Keratinocyte (primary cell): ENCODE data around the gene P2RX7. TPM values are rescaled to one million over a fixed set of nuclear protein-coding genes. Genes with fewer than 3 reads are reported as not detected.

Source experiments
- DNase-seq: peaks from one replicate; pipeline ENCODE4 v3.0.0-alpha.2; 2011; ENCODE audit warnings: low read depth, missing footprints, low spot score
- FAIRE-seq: peaks from 2 replicates; lab custom pipeline; 2011; peaks lifted over from hg19 to GRCh38; lab: Jason Lieb, UNC
- H2AFZ ChIP-seq: 2 replicates; pipeline ENCODE4 v1.6.0; 2012; ENCODE audit warnings: low read length, control low read depth, inconsistent platforms; ENCODE audit not compliant: control insufficient read depth
- H3K27ac ChIP-seq: 2 replicates; pipeline ENCODE4 v1.5.1; 2011; ENCODE audit warnings: low read length; ENCODE audit not compliant: control insufficient read depth, insufficient read depth
- H3K27me3 ChIP-seq: 3 replicates; pipeline ENCODE4 v1.6.0; 2011; ENCODE audit warnings: low read length; ENCODE audit not compliant: control insufficient read depth, insufficient read depth; ENCODE audit errors: extremely low read depth
- H3K36me3 ChIP-seq, 2 experiments: 2 replicates in 1 of 2; 3 replicates in 1 of 2; pipeline ENCODE4 v1.5.1; 2011; ENCODE audit warnings: low read length in 2 of 2, mild to moderate bottlenecking in 1 of 2; ENCODE audit not compliant: control insufficient read depth in 2 of 2, insufficient read depth in 2 of 2; ENCODE audit errors: extremely low read depth in 1 of 2
- H3K4me1 ChIP-seq: 3 replicates; pipeline ENCODE4 v1.5.1; 2011; ENCODE audit warnings: low read length; ENCODE audit not compliant: control insufficient read depth, insufficient read depth; ENCODE audit errors: extremely low read depth
- H3K4me2 ChIP-seq: 3 replicates; pipeline ENCODE4 v1.6.0; 2011; ENCODE audit warnings: low read depth, low read length; ENCODE audit not compliant: control insufficient read depth, insufficient read depth; ENCODE audit errors: extremely low read depth
- H3K4me3 ChIP-seq, 3 experiments: fragments of 200-600 bp in 1 of 3; sonication (generic) in 1 of 3; 2 replicates in 2 of 3; 3 replicates in 1 of 3; pipeline ENCODE4 v1.5.1; 2011 to 2016; ENCODE audit warnings: low read length in 3 of 3, mild to moderate bottlenecking in 3 of 3, control low read depth in 2 of 3, inconsistent platforms in 1 of 3, low read depth in 1 of 3, mixed read lengths in 1 of 3, mixed run types in 1 of 3, moderate library complexity in 1 of 3; ENCODE audit not compliant: control insufficient read depth in 2 of 3, insufficient read depth in 2 of 3; ENCODE audit errors: extremely low read depth in 1 of 3
- H3K79me2 ChIP-seq: 2 replicates; pipeline ENCODE4 v1.6.0; 2012; ENCODE audit warnings: low read length; ENCODE audit not compliant: control insufficient read depth, insufficient read depth
- H3K9ac ChIP-seq: 3 replicates; pipeline ENCODE4 v1.6.0; 2011; ENCODE audit warnings: low read length; ENCODE audit not compliant: control insufficient read depth, insufficient read depth; ENCODE audit errors: extremely low read depth
- H3K9me1 ChIP-seq: 3 replicates; pipeline ENCODE4 v1.6.0; 2011; ENCODE audit warnings: low read length; ENCODE audit not compliant: control insufficient read depth, insufficient read depth; ENCODE audit errors: extremely low read depth
- H3K9me3 ChIP-seq: 2 replicates; pipeline ENCODE4 v1.5.1; 2012; ENCODE audit warnings: low read depth, low read length; ENCODE audit not compliant: control insufficient read depth
- H4K20me1 ChIP-seq: 3 replicates; pipeline ENCODE4 v1.6.0; 2011; ENCODE audit warnings: low read length; ENCODE audit not compliant: control insufficient read depth, insufficient read depth; ENCODE audit errors: extremely low read depth
- CTCF ChIP-seq, 3 experiments: IDR thresholded peaks in 1 of 3; conservative IDR thresholded peaks in 1 of 3; optimal IDR thresholded peaks in 1 of 3; 2 replicates in 2 of 3; 3 replicates in 1 of 3; pipeline versions ENCODE3 to v1.5.1; 2011; ENCODE audit warnings: low read length in 3 of 3, mild to moderate bottlenecking in 3 of 3, moderate library complexity in 2 of 3, control low read depth in 1 of 3, inconsistent platforms in 1 of 3; ENCODE audit not compliant: insufficient read depth in 2 of 3; ENCODE audit errors: extremely low read depth in 1 of 3
- EZH2 ChIP-seq: IDR thresholded peaks from one replicate; pipeline ENCODE4 v1.6.1; 2012; ENCODE audit warnings: inconsistent platforms, mild to moderate bottlenecking, low read length, moderate library complexity
- dilution Hi-C: fragments of 300-500 bp; cut with MboI; formaldehyde crosslinking; loops from one replicate; pipeline ENCODE4 v1.7.0; 2020; ENCODE audit warnings: low sequenced_read_pairs; ENCODE audit not compliant: extremely low pct_ligation_motif_present
- polyA plus RNA-seq, 5 experiments: library from polyadenylated mRNA; depleted of rRNA in 3 of 5; stranded (reverse) in 3 of 5; stranded (forward) in 1 of 5; unstranded in 1 of 5; fragments of >200 nt; gene quantifications; 1 replicate in 1 of 5; 2 replicates in 3 of 5; 3 replicates in 1 of 5; pipeline versions ENCODE4 v1.2.1 to v1.2.3, GENCODE V29; 2011 to 2012; ENCODE audit warnings: missing spikeins in 2 of 5, low read depth in 1 of 5, low replicate concordance in 1 of 5
- small RNA-seq, 3 experiments: library from RNA; depleted of rRNA; stranded (forward); fragments of <200 nt; gene quantifications; one replicate each; pipeline ENCODE3, GENCODE V24; 2012; ENCODE audit warnings: low read depth in 3 of 3, low replicate concordance in 1 of 3; ENCODE audit not compliant: insufficient read length in 3 of 3

P2RX7 gene
- polyA plus RNA-seq, 1 donor (not counting 4 experiments of a cell fraction or from before 2014, with no cell fraction given) = 0.20 TPM

- Histone ChIP-seq H3K27me3 (no peaks in the 10 kb centered on the region), H4K20me1 (no peaks in the 10 kb centered on the region), H3K9me1 (no peaks in the 10 kb centered on the region), H3K4me1 (no peaks in the 10 kb centered on the region), H3K79me2 (no peaks in the 10 kb centered on the region), H2AFZ (no peak overlapping the region), H3K4me2 (no peak overlapping the region), H3K9ac (no peak overlapping the region), H3K27ac (no peak overlapping the region), H3K4me3 (no peak overlapping the region), H3K9me3 (no peaks in the 10 kb centered on the region), H3K36me3 (peaks cover 4 to 25% of the 10 kb centered on the region in 2 experiments)
- DNase-seq = no peak
- dilution Hi-C loops = no loop called here
- no peak for TF ChIP-seq EZH2
- TF ChIP-seq CTCF (optimal IDR thresholded peaks at IDR 0.05 in 1 of 3, IDR thresholded peaks at IDR 0.05 in 1 of 3, conservative IDR thresholded peaks at IDR 0.05 in 1 of 3; ENCODE audit: extremely low read depth in 1 of 3, insufficient read depth in 2 of 3, low read length in 3 of 3) = no peak
- no peak for FAIRE-seq
Observed at GRCh38 chr12:121236776-121237175, 104.1 kb downstream of the P2RX7 start.

GRCh38 chr12:121237415-121237814, 104.7 kb downstream of the P2RX7 start:
- peaks cover 4 to 26% of the 10 kb centered on the region in 2 experiments for H3K36me3 ChIP-seq
- H2AFZ ChIP-seq = no peak overlapping the region
- H4K20me1 ChIP-seq = no peaks in the 10 kb centered on the region
- no peak overlapping the region for H3K4me2 ChIP-seq
- H3K27ac ChIP-seq = no peak overlapping the region
- H3K27me3 ChIP-seq = no peaks in the 10 kb centered on the region
- no peaks in the 10 kb centered on the region for H3K4me1 ChIP-seq
- TF ChIP-seq CTCF (optimal IDR thresholded peaks at IDR 0.05 in 1 of 3, IDR thresholded peaks at IDR 0.05 in 1 of 3, conservative IDR thresholded peaks at IDR 0.05 in 1 of 3; ENCODE audit: extremely low read depth in 1 of 3, insufficient read depth in 2 of 3, low read length in 3 of 3) = no peak
- TF ChIP-seq EZH2 = no peak
- no peaks in the 10 kb centered on the region for H3K9me3 ChIP-seq
- dilution Hi-C loops = no loop called here
- H3K4me3 ChIP-seq = no peak overlapping the region
- H3K9me1 ChIP-seq = no peaks in the 10 kb centered on the region
- DNase-seq = no peak
- FAIRE-seq = no peak
- no peak overlapping the region for H3K9ac ChIP-seq
- H3K79me2 ChIP-seq = no peaks in the 10 kb centered on the region

Small RNA genes within 50 kb of the gene (small RNA-seq; reads per million reads assigned to genes)
- gene AC079602.1 (0 reads per million in 3 experiments), gene RF00156 (0 reads per million in 3 experiments), gene Z98941.1 (0 reads per million in 3 experiments)

Other genes with a start within 250 kb of the P2RX7 start
- gene SPPL3, start 228.5 kb upstream of the P2RX7 start, polyA plus RNA-seq = 28.3 to 36.9 TPM (median 30.5 TPM) in 3 replicates
- gene HNF1A, start 154.3 kb upstream of the P2RX7 start, polyA plus RNA-seq = not detected in 3 replicates
- gene C12orf43, start 116.4 kb upstream of the P2RX7 start, polyA plus RNA-seq = 12.3 to 16.9 TPM (median 12.8 TPM) in 3 replicates
- gene OASL, start 93.6 kb upstream of the P2RX7 start, polyA plus RNA-seq = 3.6 to 6.2 TPM (median 4.5 TPM) in 3 replicates
- gene P2RX4, start 77.3 kb downstream of the P2RX7 start, polyA plus RNA-seq = 5.1 to 8.6 TPM (median 5.3 TPM) in 3 replicates
- 18.6 to 25.1 TPM (median 22.9 TPM) in 3 replicates for gene CAMKK2, start 163.8 kb downstream of the P2RX7 start, polyA plus RNA-seq
- gene ANAPC5, start 219.5 kb downstream of the P2RX7 start, polyA plus RNA-seq = 109 to 141 TPM (median 115 TPM) in 3 replicates